Endothelial cell of umbilical vein (primary cell): ENCODE measurements around the gene PTGR3. TPM values are rescaled to one million over a fixed set of nuclear protein-coding genes. Genes with fewer than 3 reads are reported as not detected.

Source experiments
- BruUV-seq: library from RNA; stranded (reverse); fragments of 400-500 nt; replicated peaks from 2 replicates; lab custom pipeline; 2021; lab: Mats Ljungman, UMichigan
- CTCF ChIA-PET: fragments of 300-600, 350-600 bp; sonication (Branson Sonifier 250); formaldehyde crosslinking; loops from one replicate; lab custom pipeline; 2021; ENCODE audit warnings: antibody characterized with exemption, inconsistent platforms; lab: Charles Lee
- POLR2A ChIA-PET: fragments of 300-600, 350-600 bp; sonication (Branson Sonifier 250); formaldehyde crosslinking; loops from one replicate; lab custom pipeline; 2021; ENCODE audit warnings: antibody characterized with exemption, inconsistent platforms; lab: Charles Lee
- DNase-seq: peaks from one replicate; pipeline ENCODE4 v3.0.0-alpha.2; 2011; ENCODE audit warnings: low read depth, low spot score
- FAIRE-seq: peaks from 2 replicates; lab custom pipeline; 2011; peaks lifted over from hg19 to GRCh38; lab: Jason Lieb, UNC
- H2AFZ ChIP-seq: 2 replicates; pipeline ENCODE4 v1.6.0; 2012; ENCODE audit warnings: low read depth, low read length, control low read depth, inconsistent platforms
- H3K27ac ChIP-seq: 2 replicates; pipeline ENCODE4 v1.5.1; 2011; ENCODE audit warnings: low read depth, mild to moderate bottlenecking, control low read depth, low read length, moderate library complexity; ENCODE audit not compliant: insufficient read depth
- H3K27me3 ChIP-seq, 2 experiments: 2 replicates each; pipeline versions ENCODE4 v1.6.0 to v1.6.1; 2011; ENCODE audit warnings: low read length in 2 of 2, mixed read lengths in 1 of 2; ENCODE audit not compliant: control insufficient read depth in 2 of 2, insufficient read depth in 2 of 2
- H3K36me3 ChIP-seq, 2 experiments: 2 replicates in 1 of 2; 3 replicates in 1 of 2; pipeline ENCODE4 v1.5.1; 2011; ENCODE audit warnings: low read length in 2 of 2, mild to moderate bottlenecking in 1 of 2, moderate library complexity in 1 of 2; ENCODE audit not compliant: control insufficient read depth in 2 of 2, insufficient read depth in 2 of 2; ENCODE audit errors: extremely low read depth in 1 of 2
- H3K4me1 ChIP-seq: 3 replicates; pipeline ENCODE4 v1.5.1; 2011; ENCODE audit warnings: mild to moderate bottlenecking, low read length; ENCODE audit not compliant: control insufficient read depth, insufficient read depth; ENCODE audit errors: extremely low read depth
- H3K4me2 ChIP-seq: 2 replicates; pipeline ENCODE4 v1.6.1; 2011; ENCODE audit warnings: low read length, control low read depth, mixed read lengths; ENCODE audit not compliant: insufficient read depth
- H3K4me3 ChIP-seq, 3 experiments: fragments of 200-600 bp in 1 of 3; sonication (generic), shearing (Covaris generic) in 1 of 3; replicated peaks in 1 of 3; 2 replicates each; pipeline ENCODE4 v1.5.1; 2011 to 2016; ENCODE audit warnings: control low read depth in 3 of 3, low read length in 3 of 3, mild to moderate bottlenecking in 2 of 3, inconsistent platforms in 1 of 3, low read depth in 1 of 3, moderate library complexity in 1 of 3; ENCODE audit not compliant: insufficient read depth in 1 of 3
- H3K79me2 ChIP-seq: 2 replicates; pipeline ENCODE4 v1.6.0; 2012; ENCODE audit warnings: low read length, inconsistent platforms; ENCODE audit not compliant: control insufficient read depth, insufficient read depth
- H3K9ac ChIP-seq: replicated peaks from 2 replicates; pipeline ENCODE3; 2011; ENCODE audit warnings: low read length, control low read depth; ENCODE audit not compliant: insufficient read depth; ENCODE audit errors: extremely low read depth
- H3K9me1 ChIP-seq: replicated peaks from 3 replicates; pipeline ENCODE4 v1.6.0; 2011; ENCODE audit warnings: mild to moderate bottlenecking, low read length; ENCODE audit not compliant: control insufficient read depth, insufficient read depth; ENCODE audit errors: extremely low read depth
- H3K9me3 ChIP-seq: replicated peaks from 2 replicates; pipeline ENCODE4 v1.5.1; 2012; ENCODE audit warnings: low read length, inconsistent platforms; ENCODE audit not compliant: control insufficient read depth, insufficient read depth
- H4K20me1 ChIP-seq: replicated peaks from 2 replicates; pipeline ENCODE3; 2011; ENCODE audit warnings: mild to moderate bottlenecking, low read length; ENCODE audit not compliant: control insufficient read depth, insufficient read depth; ENCODE audit errors: extremely low read depth
- CTCF ChIP-seq, 2 donors: IDR thresholded peaks; 1 replicate in 1 of 2; 2 replicates in 1 of 2; pipeline ENCODE4 v1.5.1; 2011; ENCODE audit warnings: low read length in 2 of 2, mild to moderate bottlenecking in 2 of 2, moderate library complexity in 2 of 2, control low read depth in 1 of 2, inconsistent platforms in 1 of 2, low read depth in 1 of 2; ENCODE audit not compliant: insufficient read depth in 1 of 2; ENCODE audit errors: extremely low read depth in 1 of 2
- FOS ChIP-seq: IDR thresholded peaks from 2 replicates; pipeline ENCODE4 v1.6.1; 2011; ENCODE audit warnings: mild to moderate bottlenecking, low read length, moderate library complexity, borderline replicate concordance; ENCODE audit not compliant: insufficient read depth
- GATA2 ChIP-seq: IDR thresholded peaks from 2 replicates; pipeline ENCODE4 v1.7.0; 2011; ENCODE audit warnings: low read depth, mild to moderate bottlenecking, moderate library complexity, mixed read lengths, low read length; ENCODE audit not compliant: insufficient read length, insufficient read depth
- JUN ChIP-seq: IDR thresholded peaks from 2 replicates; pipeline ENCODE4 v1.6.1; 2011; ENCODE audit warnings: borderline replicate concordance, low read depth; ENCODE audit not compliant: insufficient read length, insufficient read depth
- MYC ChIP-seq: IDR thresholded peaks from one replicate; pipeline ENCODE4 v1.6.1; 2011; ENCODE audit warnings: mild to moderate bottlenecking, low read depth, low read length
- POLR2A ChIP-seq: IDR thresholded peaks from 2 replicates; pipeline ENCODE4 v1.6.1; 2012; ENCODE audit warnings: low read depth, mild to moderate bottlenecking, control low read depth, low read length
- dilution Hi-C: fragments of 300-500 bp; cut with MboI; formaldehyde crosslinking; loops from one replicate; pipeline ENCODE4 v1.15.0; 2019; ENCODE audit warnings: low sequenced_read_pairs; ENCODE audit not compliant: extremely low pct_ligation_motif_present
- intact Hi-C: fragments of 100-400 bp; cut with micrococcal nuclease; formaldehyde crosslinking; loops from one replicate; pipeline ENCODE4 v1.10.0; 2022
- polyA plus RNA-seq, 4 experiments: library from polyadenylated mRNA; depleted of rRNA in 3 of 4; stranded (reverse) in 3 of 4; unstranded in 1 of 4; fragments of >200 nt; gene quantifications; 2 replicates each; pipeline versions ENCODE4 v1.2.1 to v1.2.3, GENCODE V29; 2011 to 2012; ENCODE audit warnings: missing spikeins in 1 of 4
- total RNA-seq: library from RNA; stranded (reverse); gene quantifications from 2 replicates; pipeline ENCODE4 v1.2.3, GENCODE V29; 2021

Gene PTGR3
- total and polyA plus RNA-seq, 2 donors (not counting 3 experiments of a cell fraction or from before 2014, with no cell fraction given), result 13.9 to 21.9 TPM

GRCh38 chr18:75223687-75224347, 14.9 kb upstream of the PTGR3 start:
- dilution Hi-C loops (no loop called here), intact Hi-C loops (no loop called here)
- TF ChIP-seq JUN (no peak), GATA2 (no peak), CTCF (IDR thresholded peaks at IDR 0.05; ENCODE audit: extremely low read depth in 1 of 2, insufficient read depth in 1 of 2, low read depth in 1 of 2, low read length in 2 of 2) (no peak), MYC (no peak), FOS (no peak), POLR2A (no peak)
- ChIA-PET POLR2A (interaction anchor here (0.7 kb wide), 2 partner anchors 591 to 1472 kb away, joined by 5 to 7 read pairs; no protein-coding TSS in a partner anchor), CTCF (no interaction called here)
- Histone ChIP-seq H3K36me3 (peaks cover 0 to 3% of the 10 kb centered on the region in 2 experiments), H3K4me2 (no peak overlapping the region), H3K9ac (no peak overlapping the region), H3K9me1 (no peaks in the 10 kb centered on the region), H3K4me3 (no peak overlapping the region), H3K4me1 (peaks cover 41% of the 10 kb centered on the region), H4K20me1 (no peaks in the 10 kb centered on the region), H3K79me2 (peaks cover 28% of the 10 kb centered on the region), H3K27me3 (no peaks in the 10 kb centered on the region), H3K9me3 (no peaks in the 10 kb centered on the region), H3K27ac (no peak overlapping the region), H2AFZ (no peak overlapping the region)
- FAIRE-seq (no peak), DNase-seq (no peak)
- no TSS peak for BruUV-seq
